ENCODE data around the gene ADORA1.

DNA sequence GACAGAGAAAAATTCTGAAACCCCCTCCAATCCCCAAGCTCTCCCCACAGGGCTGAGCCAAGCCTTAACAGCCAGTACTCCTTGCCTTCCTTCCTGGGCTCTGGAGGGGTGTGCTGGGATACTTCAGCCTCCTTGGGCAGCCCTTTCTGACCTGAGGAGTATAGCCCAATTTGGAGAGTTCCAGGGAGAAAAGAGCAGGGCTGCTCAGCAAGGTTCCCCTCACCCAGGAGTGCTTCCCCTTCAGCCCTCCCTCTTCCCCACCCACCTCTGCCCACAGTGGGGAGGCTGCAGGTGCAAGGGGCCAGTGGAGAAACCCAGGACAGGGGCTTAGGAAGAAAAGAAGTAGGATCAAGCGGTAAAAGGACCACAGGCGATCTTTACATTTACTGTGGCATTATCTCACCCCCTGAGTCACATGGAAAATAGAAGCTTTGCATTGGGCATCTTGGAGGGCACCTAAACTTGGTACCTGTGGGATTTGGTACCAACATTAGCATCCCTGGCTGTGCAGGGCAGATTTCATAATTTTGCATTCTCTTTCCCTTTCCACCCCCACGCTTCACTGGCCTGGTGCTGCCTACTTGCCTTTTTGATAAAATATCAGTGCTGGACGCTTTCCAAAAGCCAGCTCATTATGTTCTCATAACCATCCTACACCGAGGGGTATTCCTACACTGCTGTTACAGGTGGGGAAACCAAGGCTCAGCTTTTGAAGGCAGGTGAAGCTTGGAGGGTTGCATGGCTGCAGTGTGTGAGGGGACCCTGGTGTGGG is 2.8 kb upstream of the ADORA1 start:
- TF ChIP-seq, protein P1, sequence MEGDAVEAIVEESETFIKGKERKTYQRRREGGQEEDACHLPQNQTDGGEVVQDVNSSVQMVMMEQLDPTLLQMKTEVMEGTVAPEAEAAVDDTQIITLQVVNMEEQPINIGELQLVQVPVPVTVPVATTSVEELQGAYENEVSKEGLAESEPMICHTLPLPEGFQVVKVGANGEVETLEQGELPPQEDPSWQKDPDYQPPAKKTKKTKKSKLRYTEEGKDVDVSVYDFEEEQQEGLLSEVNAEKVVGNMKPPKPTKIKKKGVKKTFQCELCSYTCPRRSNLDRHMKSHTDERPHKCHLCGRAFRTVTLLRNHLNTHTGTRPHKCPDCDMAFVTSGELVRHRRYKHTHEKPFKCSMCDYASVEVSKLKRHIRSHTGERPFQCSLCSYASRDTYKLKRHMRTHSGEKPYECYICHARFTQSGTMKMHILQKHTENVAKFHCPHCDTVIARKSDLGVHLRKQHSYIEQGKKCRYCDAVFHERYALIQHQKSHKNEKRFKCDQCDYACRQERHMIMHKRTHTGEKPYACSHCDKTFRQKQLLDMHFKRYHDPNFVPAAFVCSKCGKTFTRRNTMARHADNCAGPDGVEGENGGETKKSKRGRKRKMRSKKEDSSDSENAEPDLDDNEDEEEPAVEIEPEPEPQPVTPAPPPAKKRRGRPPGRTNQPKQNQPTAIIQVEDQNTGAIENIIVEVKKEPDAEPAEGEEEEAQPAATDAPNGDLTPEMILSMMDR (conservative IDR thresholded peaks at IDR 0.05) = no peak
- TF ChIP-seq ZFX (IDR thresholded peaks at IDR 0.05) = no peak
